Common myeloid progenitor, CD34-positive (primary cell): ENCODE results near the gene SF3B4.

Experiments
- CTCF ChIA-PET: fragments of 350-600 bp; sonication (Branson Sonifier 250); formaldehyde crosslinking; loops from one replicate; lab custom pipeline; 2021; ENCODE audit warnings: antibody characterized with exemption; lab: Charles Lee
- POLR2A ChIA-PET: fragments of 350-600 bp; sonication (Branson Sonifier 250); formaldehyde crosslinking; loops from one replicate; lab custom pipeline; 2021; ENCODE audit warnings: antibody characterized with exemption; lab: Charles Lee
- DNase-seq, 3 donors: peaks; one replicate each; pipeline versions ENCODE4 v3.0.0 to v3.0.0-alpha.2; 2013
- H3K27ac ChIP-seq, 2 experiments: 1 replicate in 1 of 2; 2 replicates in 1 of 2; pipeline ENCODE4 v1.7.0; 2013; ENCODE audit warnings: inconsistent platforms in 2 of 2, low read length in 2 of 2, mild to moderate bottlenecking in 2 of 2, low read depth in 1 of 2, moderate library complexity in 1 of 2; ENCODE audit not compliant: severe bottlenecking in 2 of 2, insufficient read depth in 1 of 2, poor library complexity in 1 of 2
- H3K27me3 ChIP-seq, 5 experiments: replicated peaks in 2 of 5; 1 replicate in 3 of 5; 2 replicates in 2 of 5; pipeline versions ENCODE4 v1.6.1 to v1.7.0; 2013; ENCODE audit warnings: low read length in 4 of 5, mild to moderate bottlenecking in 2 of 5, moderate library complexity in 2 of 5, inconsistent platforms in 1 of 5; ENCODE audit not compliant: insufficient read depth in 5 of 5, control insufficient read depth in 4 of 5
- H3K36me3 ChIP-seq, 4 experiments: 1 replicate in 2 of 4; 2 replicates in 2 of 4; pipeline versions ENCODE4 v1.6.1 to v1.7.0; 2013; ENCODE audit warnings: low read length in 3 of 4, control low read depth in 1 of 4, mild to moderate bottlenecking in 1 of 4; ENCODE audit not compliant: control insufficient read depth in 4 of 4, insufficient read depth in 4 of 4
- H3K4me1 ChIP-seq, 4 experiments: 1 replicate in 3 of 4; 2 replicates in 1 of 4; pipeline versions ENCODE4 v1.6.1 to v1.7.1; 2013; ENCODE audit warnings: low read length in 3 of 4, mild to moderate bottlenecking in 3 of 4, control low read depth in 1 of 4, inconsistent platforms in 1 of 4, moderate library complexity in 1 of 4; ENCODE audit not compliant: control insufficient read depth in 4 of 4, insufficient read depth in 4 of 4; ENCODE audit errors: control extremely low read depth in 1 of 4
- H3K4me3 ChIP-seq, 7 experiments: 1 replicate in 4 of 7; 2 replicates in 3 of 7; pipeline versions ENCODE4 v1.5.1 to v1.7.0; 2013; ENCODE audit warnings: mild to moderate bottlenecking in 7 of 7, low read length in 6 of 7, moderate library complexity in 6 of 7, inconsistent platforms in 2 of 7, low read depth in 2 of 7, control low read depth in 1 of 7; ENCODE audit not compliant: insufficient read depth in 4 of 7, control insufficient read depth in 1 of 7; ENCODE audit errors: extremely low read depth in 1 of 7
- H3K9me3 ChIP-seq, 5 experiments: 1 replicate in 4 of 5; 2 replicates in 1 of 5; pipeline versions ENCODE4 v1.6.1 to v1.7.1; 2013; ENCODE audit warnings: low read length in 4 of 5, mild to moderate bottlenecking in 2 of 5, inconsistent platforms in 1 of 5, low read depth in 1 of 5, moderate library complexity in 1 of 5; ENCODE audit not compliant: control insufficient read depth in 4 of 5, insufficient read depth in 2 of 5; ENCODE audit errors: control extremely low read depth in 1 of 5
- WGBS: methylation state at CpG from one replicate; pipeline ENCODE4 v1.1.5; 2013; ENCODE audit not compliant: insufficient coverage; 5-methylcytosine and 5-hydroxymethylcytosine counted together

The SF3B4 gene

DNA sequence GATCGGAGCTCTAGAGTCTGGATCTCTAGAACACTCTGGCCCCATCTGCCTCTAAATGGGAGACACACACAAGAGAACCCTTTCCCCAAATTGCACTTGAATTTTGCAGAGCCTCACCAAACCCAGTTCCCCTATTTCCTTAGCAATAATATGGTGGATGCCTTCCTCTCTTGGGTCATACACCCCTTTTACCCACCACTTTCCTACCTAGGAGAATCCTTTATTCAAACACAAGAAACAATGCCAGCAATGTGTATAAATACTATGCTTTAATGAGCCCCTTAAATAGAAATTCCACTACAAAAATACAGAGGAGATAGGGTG, 760 bp upstream of the SF3B4 start:
- Histone ChIP-seq H3K9me3 (no peaks in the 10 kb centered on the region), H3K4me1 (peaks cover 7 to 33% (median 18%) of the 10 kb centered on the region in 4 experiments), H3K27me3 (no peaks in the 10 kb centered on the region), H3K4me3 (peak overlapping the region; percentile 85 to 99 (median 90)), H3K36me3 (peaks cover 10 to 33% (median 30%) of the 10 kb centered on the region in 4 experiments), H3K27ac (peak overlapping the region; percentile 88 to 92)
- WGBS = 0% methylated on average over 1 of the region's 1 CpG
- ChIA-PET POLR2A (interaction anchor here (0.8 to 2.4 kb wide), 5 partner anchors 9 to 41 kb away, joined by 3 to 17 read pairs (median 3); partner anchors contain the start of gene BOLA1), CTCF (interaction anchor here (1.2 to 2.4 kb wide), 2 partner anchors 11 to 34 kb away, joined by 3 to 12 read pairs; no protein-coding TSS in a partner anchor)
- DNase-seq = no peak

- WGBS = 12% methylated on average over 5 of the region's 10 CpGs
- Histone ChIP-seq H3K27me3 (no peaks in the 10 kb centered on the region), H3K27ac (peak overlapping the region; percentile 88 to 92), H3K36me3 (peaks cover 12 to 44% (median 39%) of the 10 kb centered on the region in 4 experiments), H3K9me3 (no peaks in the 10 kb centered on the region), H3K4me1 (peaks cover 7 to 33% (median 18%) of the 10 kb centered on the region in 4 experiments), H3K4me3 (peak overlapping the region; percentile 85 to 99 (median 90))
- DNase-seq = no peak
- ChIA-PET CTCF (no interaction called here), POLR2A (interaction anchor here (0.8 kb wide), 1 partner anchor 139 kb away, joined by 3 read pairs; no protein-coding TSS in a partner anchor)
Observed at GRCh38 chr1:149927056-149927562, 494 bp downstream of the SF3B4 start.

GRCh38 chr1:149926296-149926695, 1.3 kb downstream of the SF3B4 start:
- Histone ChIP-seq H3K4me1 (peaks cover 7 to 33% (median 18%) of the 10 kb centered on the region in 4 experiments), H3K27ac (no peak overlapping the region), H3K36me3 (peaks cover 12 to 51% (median 39%) of the 10 kb centered on the region in 4 experiments), H3K27me3 (no peaks in the 10 kb centered on the region), H3K4me3 (peak overlapping the region in 4 of 7 experiments; percentile 85 to 99 (median 87)), H3K9me3 (no peaks in the 10 kb centered on the region)
- CTCF ChIA-PET = no interaction called here
- DNase-seq = no peak
- POLR2A ChIA-PET = interaction anchor here (0.9 kb wide), 1 partner anchor 10 kb away, joined by 3 read pairs; no protein-coding TSS in a partner anchor
- 93% methylated on average over 9 of the region's 9 CpGs for WGBS

DNA sequence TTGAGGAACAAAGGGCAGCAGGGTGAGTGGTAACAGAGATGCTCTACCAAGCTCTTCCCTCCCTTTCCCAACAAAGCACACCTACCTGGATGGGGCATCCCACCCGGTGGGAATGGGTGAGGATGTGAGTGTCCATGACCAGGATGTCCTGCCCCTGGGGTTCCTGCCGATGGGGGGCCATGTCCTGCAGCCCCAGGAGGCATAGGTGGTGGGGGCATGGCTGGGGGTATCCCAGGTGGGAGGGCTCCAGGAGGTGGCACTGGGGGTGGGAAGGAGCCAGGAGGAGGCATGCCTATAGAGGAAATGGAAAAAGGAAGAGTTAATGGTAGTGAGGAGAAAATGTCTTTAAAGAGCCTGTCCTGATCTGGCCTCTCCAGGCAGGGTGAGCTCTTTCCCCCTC, 1.9 kb downstream of the SF3B4 start:
- no peak overlapping the region for H3K4me3 ChIP-seq
- no CpG with 5 or more reads among the region's 2 CpGs for WGBS

DNA sequence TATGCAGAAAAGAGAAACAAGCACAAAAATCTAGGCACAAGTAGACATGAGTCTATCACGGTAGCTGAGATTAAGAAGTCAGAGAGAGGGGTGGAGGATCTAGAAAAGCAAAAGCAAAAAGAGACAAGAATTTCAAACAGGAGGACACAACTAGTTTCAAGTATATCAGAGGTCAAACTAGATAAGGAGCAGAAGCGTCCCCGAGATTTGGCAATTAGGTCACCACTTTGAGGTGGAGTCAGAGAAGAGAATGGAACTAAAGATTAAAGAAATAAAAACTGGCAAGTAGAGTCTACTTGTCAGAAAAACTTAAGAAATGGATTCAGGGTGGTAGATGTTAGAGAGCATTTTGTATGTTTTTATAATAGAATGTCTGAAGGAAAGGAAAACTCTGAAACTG, 2.3 kb downstream of the SF3B4 start:
- H3K27me3 ChIP-seq = no peaks in the 10 kb centered on the region
- no peaks in the 10 kb centered on the region for H3K9me3 ChIP-seq
- ChIA-PET CTCF (no interaction called here), POLR2A (no interaction called here)
- peaks cover 12 to 51% (median 39%) of the 10 kb centered on the region in 4 experiments for H3K36me3 ChIP-seq
- peaks cover 7 to 33% (median 18%) of the 10 kb centered on the region in 4 experiments for H3K4me1 ChIP-seq
- no peak overlapping the region for H3K27ac ChIP-seq
- WGBS = 100% methylated on average over 3 of the region's 3 CpGs
- no peak overlapping the region for H3K4me3 ChIP-seq
- DNase-seq = no peak

More for the DNA sequence above, 1.9 kb downstream of the SF3B4 start:
- H3K36me3 ChIP-seq = peaks cover 12 to 51% (median 39%) of the 10 kb centered on the region in 4 experiments
- H3K27me3 ChIP-seq = no peaks in the 10 kb centered on the region
- no peak overlapping the region for H3K27ac ChIP-seq
- ChIA-PET CTCF (no interaction called here), POLR2A (interaction anchor here (0.9 kb wide), 1 partner anchor 10 kb away, joined by 3 read pairs; no protein-coding TSS in a partner anchor)
- peaks cover 7 to 33% (median 18%) of the 10 kb centered on the region in 4 experiments for H3K4me1 ChIP-seq
- no peak for DNase-seq
- no peaks in the 10 kb centered on the region for H3K9me3 ChIP-seq

- H3K4me3 ChIP-seq = no peak overlapping the region
- CTCF ChIA-PET = no interaction called here
- WGBS = 89% methylated on average over 10 of the region's 10 CpGs
- H3K4me1 ChIP-seq = peaks cover 5 to 24% (median 17%) of the 10 kb centered on the region in 4 experiments
- DNase-seq = no peak
- H3K36me3 ChIP-seq = peaks cover 12 to 51% (median 39%) of the 10 kb centered on the region in 4 experiments
- H3K27me3 ChIP-seq = no peaks in the 10 kb centered on the region
- H3K27ac ChIP-seq = no peak overlapping the region
- POLR2A ChIA-PET = no interaction called here
- no peaks in the 10 kb centered on the region for H3K9me3 ChIP-seq
Observed at GRCh38 chr1:149923626-149924025, 4.0 kb downstream of the SF3B4 start.

GRCh38 chr1:149917571-149918144, 9.9 kb downstream of the SF3B4 start, which contains the start of gene SV2A:
Gene SV2A (minus strand): TSS chr1:149917844. CDS start chr1:149913840, 4,004 bp downstream.
- peak within 1 kb of the TSS; percentile 58 to 97 (median 81) for H3K4me3 ChIP-seq
- no peaks in the 10 kb centered on the region for H3K9me3 ChIP-seq
- under 1% methylated on average over 14 of the region's 24 CpGs for WGBS
- H3K4me1 ChIP-seq = peaks cover 8 to 41% (median 35%) of the 10 kb centered on the region in 4 experiments
- H3K27me3 ChIP-seq = no peaks in the 10 kb centered on the region
- ChIA-PET POLR2A (interaction anchor here (0.6 kb wide), 1 partner anchor 28 kb away, joined by 4 read pairs; no protein-coding TSS in a partner anchor), CTCF (no interaction called here)
- H3K36me3 ChIP-seq = peaks cover 5 to 16% (median 11%) of the 10 kb centered on the region in 4 experiments
- peak; percentile 58 to 79 (median 76) for DNase-seq
- H3K27ac ChIP-seq = peak within 1 kb of the TSS in 1 of 2 experiments; percentile 72
